ENCODE results near the gene CANX. TPM values are rescaled to one million over a fixed set of nuclear protein-coding genes. Genes with fewer than 3 reads are reported as not detected.

Gene CANX
- total RNA-seq, 1 donor from 2014 or later, result 609 TPM

GRCh38 chr5:179766021-179766725, 67.4 kb downstream of the CANX start:
- H3K27me3 Mint-ChIP-seq (ENCODE audit: low read depth), result no peaks in the 10 kb centered on the region
- no peak overlapping the region for H3K4me3 Mint-ChIP-seq (ENCODE audit: low read depth)
- H3K9me3 Mint-ChIP-seq, result no peaks in the 10 kb centered on the region
- peaks cover 53% of the 10 kb centered on the region for H3K36me3 Mint-ChIP-seq (ENCODE audit: low read depth)
- H3K4me1 Mint-ChIP-seq (ENCODE audit: low read depth), result peaks cover 31% of the 10 kb centered on the region
- intact Hi-C loops (cut with micrococcal nuclease), result no loop called here
- no peak overlapping the region for H3K27ac Mint-ChIP-seq
- no peak for DNase-seq (ENCODE audit: low spot score)

GRCh38 chr5:179766726-179767455, 68.1 kb downstream of the CANX start:
- Mint-ChIP-seq H3K27me3 (ENCODE audit: low read depth) (no peaks in the 10 kb centered on the region), H3K27ac (no peak overlapping the region), H3K4me3 (ENCODE audit: low read depth) (no peak overlapping the region), H3K4me1 (ENCODE audit: low read depth) (peaks cover 26% of the 10 kb centered on the region), H3K36me3 (ENCODE audit: low read depth) (peaks cover 60% of the 10 kb centered on the region), H3K9me3 (no peaks in the 10 kb centered on the region)
- intact Hi-C loops (cut with micrococcal nuclease), result no loop called here
- DNase-seq (ENCODE audit: low spot score), result no peak

DNA sequence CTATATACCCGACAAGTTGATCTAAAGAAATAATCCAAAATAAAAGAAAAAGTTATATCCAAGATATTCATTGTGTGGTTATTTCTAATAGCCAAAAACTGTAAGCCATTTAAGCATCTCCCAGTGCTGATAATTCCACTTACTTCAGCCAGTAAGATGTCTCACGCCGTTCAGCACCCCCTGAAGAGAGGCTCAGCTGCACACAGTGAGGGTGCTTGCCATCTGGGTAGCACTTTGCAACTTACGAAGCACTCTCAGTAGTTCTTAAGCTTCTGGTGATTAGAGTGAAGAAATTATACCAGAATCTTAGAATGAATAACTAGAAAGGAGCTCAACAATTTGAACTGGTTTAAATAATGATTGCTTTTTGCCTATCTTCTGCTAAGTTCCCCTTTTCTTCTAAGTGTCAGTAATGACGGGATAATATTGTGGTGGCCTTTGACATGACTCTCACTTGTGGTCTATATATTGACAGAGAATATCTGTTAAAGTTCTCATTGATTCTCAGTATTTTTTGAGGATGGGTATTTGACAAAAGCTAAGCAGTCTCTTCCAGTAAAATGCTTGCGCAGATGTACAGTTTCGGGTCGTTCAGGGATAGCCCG, 68.8 kb downstream of the CANX start:
- Mint-ChIP-seq H3K4me1 (ENCODE audit: low read depth) (peaks cover 19% of the 10 kb centered on the region), H3K27me3 (ENCODE audit: low read depth) (no peaks in the 10 kb centered on the region), H3K4me3 (ENCODE audit: low read depth) (no peak overlapping the region), H3K36me3 (ENCODE audit: low read depth) (peaks cover 67% of the 10 kb centered on the region), H3K27ac (no peak overlapping the region), H3K9me3 (no peaks in the 10 kb centered on the region)
- intact Hi-C loops (cut with micrococcal nuclease), result no loop called here
- DNase-seq (ENCODE audit: low spot score), result no peak

DNA sequence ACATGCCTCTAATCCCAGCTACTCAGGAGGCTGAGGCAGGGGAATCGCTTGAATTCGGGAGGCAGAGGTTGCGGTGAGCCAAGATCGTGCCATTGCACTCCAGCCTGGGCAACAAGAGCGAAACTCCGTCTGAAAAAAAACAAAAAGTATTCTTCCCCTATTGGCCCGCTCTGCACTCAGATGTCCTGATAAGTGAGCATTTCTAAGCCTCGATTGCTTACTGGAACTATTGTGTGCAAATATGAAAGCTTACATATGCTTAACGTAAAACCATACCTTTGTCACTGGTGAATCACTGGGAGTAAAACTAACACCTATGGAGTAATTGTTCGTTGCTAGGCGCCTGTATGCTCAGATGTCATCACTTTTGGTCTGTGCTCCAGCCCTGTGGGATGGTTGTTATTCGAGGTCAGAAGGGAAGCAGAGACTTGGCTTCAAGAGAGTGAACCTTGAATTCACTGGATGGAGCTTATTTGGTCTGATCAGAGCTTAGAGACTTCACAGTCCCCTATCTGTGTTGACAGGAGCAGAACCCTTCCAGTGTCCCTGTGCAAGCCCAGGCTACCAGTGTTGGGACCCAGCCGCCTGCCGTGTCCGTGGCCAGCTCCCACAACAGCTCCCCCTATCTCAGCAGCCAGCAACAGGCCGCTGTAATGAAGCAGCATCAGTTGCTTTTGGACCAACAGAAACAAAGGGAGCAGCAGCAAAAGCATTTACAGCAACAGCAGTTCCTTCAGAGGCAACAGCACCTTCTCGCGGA, 69.7 kb downstream of the CANX start:
- Mint-ChIP-seq H3K27ac (no peak overlapping the region), H3K9me3 (no peaks in the 10 kb centered on the region), H3K4me1 (ENCODE audit: low read depth) (peaks cover 10% of the 10 kb centered on the region), H3K36me3 (ENCODE audit: low read depth) (peaks cover 73% of the 10 kb centered on the region), H3K4me3 (ENCODE audit: low read depth) (no peak overlapping the region), H3K27me3 (ENCODE audit: low read depth) (no peaks in the 10 kb centered on the region)
- intact Hi-C loops (cut with micrococcal nuclease), result no loop called here
- DNase-seq (ENCODE audit: low spot score), result no peak

GRCh38 chr5:179769271-179769670, 70.5 kb downstream of the CANX start:
- Mint-ChIP-seq H3K4me3 (ENCODE audit: low read depth) (no peak overlapping the region), H3K9me3 (no peaks in the 10 kb centered on the region), H3K27ac (no peak overlapping the region), H3K27me3 (ENCODE audit: low read depth) (no peaks in the 10 kb centered on the region), H3K36me3 (ENCODE audit: low read depth) (peaks cover 78% of the 10 kb centered on the region), H3K4me1 (ENCODE audit: low read depth) (peaks cover 10% of the 10 kb centered on the region)
- DNase-seq (ENCODE audit: low spot score), result no peak
- intact Hi-C loops (cut with micrococcal nuclease), result no loop called here

GRCh38 chr5:179769796-179770195, 71.0 kb downstream of the CANX start:
- Mint-ChIP-seq H3K27ac (no peak overlapping the region), H3K9me3 (no peaks in the 10 kb centered on the region), H3K4me3 (ENCODE audit: low read depth) (no peak overlapping the region), H3K27me3 (ENCODE audit: low read depth) (no peaks in the 10 kb centered on the region), H3K4me1 (ENCODE audit: low read depth) (peaks cover 10% of the 10 kb centered on the region), H3K36me3 (ENCODE audit: low read depth) (peaks cover 81% of the 10 kb centered on the region)
- DNase-seq (ENCODE audit: low spot score), result no peak
- intact Hi-C loops (cut with micrococcal nuclease), result no loop called here

DNA sequence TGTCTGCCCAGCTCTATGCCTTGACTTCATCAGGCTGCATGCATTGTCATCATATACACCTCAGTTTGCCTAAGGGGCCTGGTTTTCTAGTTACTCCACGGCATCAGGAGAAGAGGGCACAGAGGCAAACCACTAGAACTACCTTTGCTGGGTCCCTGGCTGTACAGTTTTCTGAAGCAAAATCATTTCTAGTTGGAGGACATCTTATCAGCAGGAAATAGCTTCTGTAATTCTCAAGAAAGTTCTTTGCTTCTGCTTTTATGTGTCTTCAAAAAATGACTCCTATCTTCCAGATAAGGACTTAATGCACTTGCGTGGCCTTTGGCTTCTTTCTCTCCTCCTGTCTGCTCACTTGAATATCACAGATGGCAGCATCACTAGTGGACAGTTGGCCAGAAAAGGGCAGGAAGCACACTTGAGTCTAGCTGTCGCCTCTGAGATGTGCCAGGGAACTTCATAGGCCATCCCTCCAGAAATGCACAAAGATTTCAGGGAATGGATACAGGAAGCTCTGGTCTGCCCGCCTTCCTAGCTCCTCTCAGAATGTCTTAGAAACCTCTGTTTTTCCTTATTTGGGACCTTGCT, 72.6 kb downstream of the CANX start:
- Mint-ChIP-seq H3K36me3 (ENCODE audit: low read depth) (peaks cover 80% of the 10 kb centered on the region), H3K4me1 (ENCODE audit: low read depth) (peaks cover 4% of the 10 kb centered on the region), H3K4me3 (ENCODE audit: low read depth) (no peak overlapping the region), H3K27ac (no peak overlapping the region), H3K27me3 (ENCODE audit: low read depth) (no peaks in the 10 kb centered on the region), H3K9me3 (no peaks in the 10 kb centered on the region)
- intact Hi-C loops (cut with micrococcal nuclease), result no loop called here
- no peak for DNase-seq (ENCODE audit: low spot score)

DNA sequence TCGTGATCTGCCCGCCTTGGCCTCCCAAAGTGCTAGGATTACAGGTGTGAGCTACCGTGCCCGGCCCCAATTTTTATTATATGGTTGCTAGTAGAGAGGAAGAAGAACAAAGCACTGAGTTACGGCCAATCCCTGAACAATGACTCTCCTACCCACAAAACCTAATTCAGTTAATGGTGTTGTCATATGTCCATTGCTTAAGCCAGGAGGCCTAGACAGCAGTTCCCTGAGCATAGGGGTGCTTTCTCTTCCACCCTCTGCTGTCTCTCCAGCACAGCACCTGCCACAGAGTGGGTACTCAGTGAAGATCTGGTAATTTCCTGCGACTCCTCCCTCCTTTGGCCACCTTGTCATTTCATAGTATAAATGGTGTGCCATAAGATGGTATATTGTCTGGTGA, 73.6 kb downstream of the CANX start:
- H3K27ac Mint-ChIP-seq, result no peak overlapping the region
- H3K36me3 Mint-ChIP-seq (ENCODE audit: low read depth), result peaks cover 75% of the 10 kb centered on the region
- no peak for DNase-seq (ENCODE audit: low spot score)
- H3K4me1 Mint-ChIP-seq (ENCODE audit: low read depth), result peaks cover 2% of the 10 kb centered on the region
- H3K4me3 Mint-ChIP-seq (ENCODE audit: low read depth), result no peak overlapping the region
- H3K9me3 Mint-ChIP-seq, result no peaks in the 10 kb centered on the region
- H3K27me3 Mint-ChIP-seq (ENCODE audit: low read depth), result no peaks in the 10 kb centered on the region
- intact Hi-C loops (cut with micrococcal nuclease), result no loop called here

GRCh38 chr5:179773686-179774040, 74.9 kb downstream of the CANX start:
- DNase-seq (ENCODE audit: low spot score), result no peak

DNA sequence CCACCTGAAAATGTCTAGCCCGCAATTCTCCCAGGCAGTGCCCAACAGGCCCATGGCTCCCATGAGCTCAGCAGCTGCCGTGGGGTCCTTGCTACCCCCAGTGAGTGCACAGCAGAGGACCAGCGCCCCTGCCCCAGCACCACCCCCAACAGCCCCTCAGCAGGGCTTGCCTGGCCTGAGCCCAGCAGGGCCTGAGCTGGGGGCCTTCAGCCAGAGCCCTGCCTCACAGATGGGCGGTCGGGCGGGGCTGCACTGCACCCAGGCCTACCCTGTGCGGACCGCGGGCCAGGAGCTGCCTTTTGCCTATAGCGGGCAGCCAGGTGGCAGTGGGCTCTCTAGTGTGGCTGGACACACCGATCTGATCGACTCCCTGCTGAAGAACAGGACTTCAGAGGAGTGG, 75.7 kb downstream of the CANX start:
- no peak for DNase-seq (ENCODE audit: low spot score)
- Mint-ChIP-seq H3K4me1 (ENCODE audit: low read depth) (no peaks in the 10 kb centered on the region), H3K36me3 (ENCODE audit: low read depth) (peaks cover 67% of the 10 kb centered on the region), H3K27ac (no peak overlapping the region), H3K27me3 (ENCODE audit: low read depth) (no peaks in the 10 kb centered on the region), H3K4me3 (ENCODE audit: low read depth) (no peak overlapping the region), H3K9me3 (no peaks in the 10 kb centered on the region)
- intact Hi-C loops (cut with micrococcal nuclease), result no loop called here

More at GRCh38 chr5:179773686-179774040, 74.9 kb downstream of the CANX start:
- Mint-ChIP-seq H3K27ac (no peak overlapping the region), H3K36me3 (ENCODE audit: low read depth) (peaks cover 70% of the 10 kb centered on the region), H3K9me3 (no peaks in the 10 kb centered on the region), H3K27me3 (ENCODE audit: low read depth) (no peaks in the 10 kb centered on the region), H3K4me3 (ENCODE audit: low read depth) (no peak overlapping the region), H3K4me1 (ENCODE audit: low read depth) (peaks cover 2% of the 10 kb centered on the region)
- intact Hi-C loops (cut with micrococcal nuclease), result no loop called here

DNA sequence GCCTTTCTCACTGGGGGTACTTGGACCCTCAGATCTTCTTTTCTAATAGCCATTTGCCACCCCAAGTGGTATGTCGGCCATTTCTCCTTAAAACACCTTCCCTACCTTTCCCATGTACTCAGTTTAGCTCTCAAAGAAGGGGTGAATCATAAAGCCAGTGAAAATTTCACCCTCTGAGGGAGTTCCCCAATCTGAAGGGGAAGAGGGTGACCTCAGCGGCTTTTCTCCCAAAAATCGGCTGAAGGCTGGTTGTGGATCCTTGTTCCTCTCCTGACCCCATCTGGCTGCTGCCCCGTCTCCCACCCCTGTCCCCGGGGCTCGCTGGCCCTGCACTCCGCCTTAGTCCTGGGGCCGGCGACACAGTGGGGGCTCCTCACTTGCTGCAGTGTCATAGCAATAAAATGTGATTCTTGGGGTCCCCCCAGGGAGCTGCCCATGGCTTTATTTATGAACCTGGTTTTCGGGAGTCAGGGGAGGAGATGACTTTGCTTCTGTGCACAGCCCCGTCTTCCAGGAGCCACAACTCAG, 77.7 kb downstream of the CANX start:
- H3K27me3 Mint-ChIP-seq (ENCODE audit: low read depth), result no peaks in the 10 kb centered on the region
- intact Hi-C loops (cut with micrococcal nuclease), result no loop called here
- H3K27ac Mint-ChIP-seq, result no peak overlapping the region
- H3K4me1 Mint-ChIP-seq (ENCODE audit: low read depth), result no peaks in the 10 kb centered on the region
- H3K36me3 Mint-ChIP-seq (ENCODE audit: low read depth), result peaks cover 53% of the 10 kb centered on the region
- no peak overlapping the region for H3K4me3 Mint-ChIP-seq (ENCODE audit: low read depth)
- H3K9me3 Mint-ChIP-seq, result no peaks in the 10 kb centered on the region
- no peak for DNase-seq (ENCODE audit: low spot score)

GRCh38 chr5:179777456-179777855, 78.7 kb downstream of the CANX start:
- Mint-ChIP-seq H3K9me3 (no peaks in the 10 kb centered on the region), H3K27me3 (ENCODE audit: low read depth) (no peaks in the 10 kb centered on the region), H3K27ac (no peak overlapping the region), H3K4me1 (ENCODE audit: low read depth) (peaks cover 2% of the 10 kb centered on the region), H3K36me3 (ENCODE audit: low read depth) (peaks cover 47% of the 10 kb centered on the region), H3K4me3 (ENCODE audit: low read depth) (no peak overlapping the region)
- no peak for DNase-seq (ENCODE audit: low spot score)
- intact Hi-C loops (cut with micrococcal nuclease), result no loop called here
